Occipital lobe (tissue), 2 donors: ENCODE measurements around the gene PIGV. TPM values are rescaled to one million over a fixed set of nuclear protein-coding genes. Genes with fewer than 3 reads are reported as not detected.
A peak's percentile ranks its signal among the peaks of the same experiment; 100 is the strongest.
"Not testable (repeated sequence)": the region's sequence is repeated elsewhere in the genome, so short reads cannot be mapped to it uniquely, and the experiment has no call there.

ENCODE experiments used
- DNase-seq: peaks from one replicate; lab custom pipeline; 2025; lab: John Stamatoyannopoulos, UW
- total RNA-seq: library from RNA; depleted of rRNA; stranded (reverse); fragments of >200 nt; gene quantifications from one replicate; pipeline ENCODE4 v1.2.3, GENCODE V29; 2014

The PIGV gene
- total RNA-seq, 1 donor from 2014 or later, result 9.5 TPM

- DNase-seq, result no peak
These were observed 5.2 kb downstream of the PIGV start for GRCh38 chr1:26792924-26793323.

GRCh38 chr1:26794391-26794790 lies 6.6 kb downstream of the PIGV start:
- DNase-seq, result no peak

- DNase-seq, result no peak
These were observed 9.9 kb downstream of the PIGV start for GRCh38 chr1:26797627-26798026.

GRCh38 chr1:26799479-26800142 lies 11.9 kb downstream of the PIGV start:
- DNase-seq, result peak; percentile 55

GRCh38 chr1:26803932-26804331 lies 16.2 kb downstream of the PIGV start:
- not testable (repeated sequence) for DNase-seq

GRCh38 chr1:26810105-26810504 lies 22.4 kb downstream of the PIGV start:
- DNase-seq, result not testable (repeated sequence)

- no peak for DNase-seq
These were observed 23.3 kb downstream of the PIGV start for GRCh38 chr1:26811057-26811456.

GRCh38 chr1:26811708-26812107 lies 24.0 kb downstream of the PIGV start:
- DNase-seq, result no peak

GRCh38 chr1:26814377-26814776 lies 26.6 kb downstream of the PIGV start:
- DNase-seq, result no peak

GRCh38 chr1:26814893-26815292 lies 27.1 kb downstream of the PIGV start:
- no peak for DNase-seq

- DNase-seq, result no peak
These were observed 33.1 kb downstream of the PIGV start for GRCh38 chr1:26820784-26821269.

GRCh38 chr1:26822737-26823395 lies 35.1 kb downstream of the PIGV start:
- no peak for DNase-seq

- DNase-seq, result no peak
These were observed 37.0 kb downstream of the PIGV start for GRCh38 chr1:26824731-26825130.

GRCh38 chr1:26826261-26827105 lies 38.7 kb downstream of the PIGV start, which contains the start of gene ZDHHC18:
TSS of gene ZDHHC18 (plus strand) at chr1:26826688. CDS start at chr1:26826805, 117 bp downstream.
- DNase-seq, result peak; percentile 48

- DNase-seq, result no peak
These were observed 39.4 kb downstream of the PIGV start for GRCh38 chr1:26827106-26827604.

GRCh38 chr1:26827663-26828062 lies 39.9 kb downstream of the PIGV start:
- no peak for DNase-seq

- DNase-seq, result no peak
These were observed 40.8 kb downstream of the PIGV start for GRCh38 chr1:26828411-26828991.

- DNase-seq, result no peak
These were observed 41.6 kb downstream of the PIGV start for GRCh38 chr1:26829184-26829911.

- no peak for DNase-seq
These were observed 43.3 kb downstream of the PIGV start for GRCh38 chr1:26831059-26831458.

GRCh38 chr1:26831546-26832248 lies 43.9 kb downstream of the PIGV start:
- no peak for DNase-seq
